Neural progenitor cell (in vitro differentiated cells): ENCODE results near the gene ACKR2. TPM values are rescaled to one million over a fixed set of nuclear protein-coding genes. Genes with fewer than 3 reads are reported as not detected.

Source experiments
- DNase-seq: peaks from one replicate; pipeline ENCODE4 v3.0.0-alpha.2; 2016; ENCODE audit warnings: low spot score
- H2AFZ ChIP-seq: fragments of 200-600 bp; sonication (generic); replicated peaks from 2 replicates; pipeline ENCODE4 v1.6.1; 2016; ENCODE audit warnings: antibody characterized with exemption
- H3F3A ChIP-seq: fragments of 200-600 bp; sonication (generic); 2 replicates; pipeline ENCODE4 v1.6.1; 2016; ENCODE audit warnings: antibody characterized with exemption, low read depth
- H3K27ac ChIP-seq: fragments of 200-600 bp; sonication (generic); 2 replicates; pipeline ENCODE4 v1.5.1; 2016; ENCODE audit warnings: mild to moderate bottlenecking
- H3K27me3 ChIP-seq: fragments of 200-600 bp; sonication (generic); 2 replicates; pipeline ENCODE4 v1.6.1; 2016; ENCODE audit warnings: mild to moderate bottlenecking, moderate library complexity
- H3K36me3 ChIP-seq: fragments of 200-600 bp; sonication (generic); 2 replicates; pipeline ENCODE4 v1.5.1; 2016
- H3K4me1 ChIP-seq: fragments of 200-600 bp; sonication (generic); 2 replicates; pipeline ENCODE4 v1.6.1; 2016; ENCODE audit warnings: mixed run types
- H3K4me2 ChIP-seq: fragments of 200-600 bp; sonication (generic); 2 replicates; pipeline ENCODE4 v1.6.1; 2016
- H3K4me3 ChIP-seq: fragments of 200-600 bp; sonication (generic); 2 replicates; pipeline ENCODE4 v1.5.1; 2016
- H3K79me2 ChIP-seq: fragments of 200-600 bp; sonication (generic); 2 replicates; pipeline ENCODE4 v1.6.1; 2016; ENCODE audit warnings: low read depth
- H3K9ac ChIP-seq: fragments of 200-600 bp; sonication (generic); 2 replicates; pipeline ENCODE4 v1.6.1; 2016
- H3K9me3 ChIP-seq: fragments of 200-600 bp; sonication (generic); 2 replicates; pipeline ENCODE4 v1.5.1; 2016; ENCODE audit warnings: low read depth
- H4K20me1 ChIP-seq: fragments of 200-600 bp; sonication (generic); 2 replicates; pipeline ENCODE4 v1.6.1; 2016; ENCODE audit warnings: low read depth
- H3K27ac Mint-ChIP-seq: 3 replicates; pipeline ENCODE4 v1.8.0; 2021; ENCODE audit warnings: mixed read lengths
- H3K27me3 Mint-ChIP-seq: 2 replicates; pipeline ENCODE4 v1.8.0; 2022; ENCODE audit warnings: low read depth, mild to moderate bottlenecking, inconsistent platforms, moderate library complexity, mixed read lengths; ENCODE audit not compliant: insufficient read depth
- H3K36me3 Mint-ChIP-seq: 3 replicates; pipeline ENCODE4 v1.8.0; 2021; ENCODE audit warnings: mixed read lengths
- H3K4me1 Mint-ChIP-seq: 3 replicates; pipeline ENCODE4 v1.8.0; 2021; ENCODE audit warnings: mixed read lengths
- H3K4me3 Mint-ChIP-seq: 3 replicates; pipeline ENCODE4 v1.8.0; 2021; ENCODE audit warnings: mild to moderate bottlenecking, moderate library complexity, mixed read lengths
- H3K9me3 Mint-ChIP-seq: 3 replicates; pipeline ENCODE4 v1.8.0; 2020; ENCODE audit warnings: mixed read lengths
- CTCF ChIP-seq: fragments of 200-600 bp; sonication (generic); IDR thresholded peaks from 2 replicates; pipeline ENCODE4 v1.5.1; 2017; ENCODE audit warnings: antibody characterized with exemption, mild to moderate bottlenecking
- EZH2 ChIP-seq: fragments of 200-600 bp; sonication (generic); IDR thresholded peaks from 2 replicates; pipeline ENCODE4 v1.6.1; 2017; ENCODE audit warnings: antibody characterized with exemption, mild to moderate bottlenecking, moderate library complexity
- EZH2phosphoT487 ChIP-seq: fragments of 200-600 bp; sonication (generic); IDR thresholded peaks from 2 replicates; pipeline ENCODE4 v1.6.1; 2017; ENCODE audit warnings: antibody characterized with exemption
- total RNA-seq: library from RNA; depleted of rRNA; stranded (reverse); fragments of >200 nt; gene quantifications from 2 replicates; pipeline ENCODE4 v1.2.3, GENCODE V29; 2015; ENCODE audit warnings: low replicate concordance

The ACKR2 gene
- total RNA-seq, 1 donor from 2014 or later = not detected

GRCh38 chr3:42853056-42853455, 43.8 kb downstream of the ACKR2 start:
- no peaks in the 10 kb centered on the region for H3K79me2 ChIP-seq
- no peaks in the 10 kb centered on the region for H3K27me3 ChIP-seq
- Mint-ChIP-seq H3K36me3 (no peaks in the 10 kb centered on the region), H3K4me3 (no peak overlapping the region), H3K27ac (no peak overlapping the region), H3K9me3 (no peaks in the 10 kb centered on the region), H3K27me3 (peaks cover 3% of the 10 kb centered on the region), H3K4me1 (peaks cover 10% of the 10 kb centered on the region)
- no peak overlapping the region for H3K4me3 ChIP-seq
- H4K20me1 ChIP-seq = no peaks in the 10 kb centered on the region
- H2AFZ ChIP-seq = no peak overlapping the region
- no peaks in the 10 kb centered on the region for H3K36me3 ChIP-seq
- H3K27ac ChIP-seq = no peak overlapping the region
- H3K4me1 ChIP-seq = no peaks in the 10 kb centered on the region
- TF ChIP-seq EZH2 = no peak
- TF ChIP-seq EZH2phosphoT487 = no peak
- no peak for TF ChIP-seq CTCF
- H3K9ac ChIP-seq = no peak overlapping the region
- H3K9me3 ChIP-seq = no peaks in the 10 kb centered on the region
- no peak overlapping the region for H3K4me2 ChIP-seq
- DNase-seq = no peak
- no peaks in the 10 kb centered on the region for H3F3A ChIP-seq

GRCh38 chr3:42853739-42854302, 44.6 kb downstream of the ACKR2 start:
- no peak for DNase-seq
- TF ChIP-seq EZH2phosphoT487 = no peak
- TF ChIP-seq EZH2 = no peak
- no peak for TF ChIP-seq CTCF
- no peak overlapping the region for H3K27ac Mint-ChIP-seq
- H3K9me3 ChIP-seq = no peaks in the 10 kb centered on the region
- no peaks in the 10 kb centered on the region for H4K20me1 ChIP-seq
- no peaks in the 10 kb centered on the region for H3K4me1 ChIP-seq
- H3F3A ChIP-seq = no peaks in the 10 kb centered on the region
- H3K4me2 ChIP-seq = no peak overlapping the region
- no peak overlapping the region for H2AFZ ChIP-seq
- no peaks in the 10 kb centered on the region for H3K36me3 Mint-ChIP-seq
- no peak overlapping the region for H3K9ac ChIP-seq
- no peak overlapping the region for H3K27ac ChIP-seq
- H3K4me3 ChIP-seq = no peak overlapping the region
- peaks cover 10% of the 10 kb centered on the region for H3K4me1 Mint-ChIP-seq
- H3K9me3 Mint-ChIP-seq = no peaks in the 10 kb centered on the region
- H3K27me3 Mint-ChIP-seq = peaks cover 3% of the 10 kb centered on the region
- H3K27me3 ChIP-seq = no peaks in the 10 kb centered on the region
- H3K36me3 ChIP-seq = no peaks in the 10 kb centered on the region
- no peaks in the 10 kb centered on the region for H3K79me2 ChIP-seq
- no peak overlapping the region for H3K4me3 Mint-ChIP-seq

- H3K36me3 Mint-ChIP-seq = no peaks in the 10 kb centered on the region
- no peak overlapping the region for H3K4me2 ChIP-seq
Observed at GRCh38 chr3:42855219-42855546, 45.9 kb downstream of the ACKR2 start.

More at GRCh38 chr3:42855219-42855546, 45.9 kb downstream of the ACKR2 start:
- no peaks in the 10 kb centered on the region for H3K36me3 ChIP-seq
- no peaks in the 10 kb centered on the region for H3K79me2 ChIP-seq
- Mint-ChIP-seq H3K4me1 (peaks cover 10% of the 10 kb centered on the region), H3K9me3 (peaks cover 6% of the 10 kb centered on the region), H3K4me3 (no peak overlapping the region), H3K27ac (no peak overlapping the region), H3K27me3 (peaks cover 3% of the 10 kb centered on the region)
- H3K27me3 ChIP-seq = no peaks in the 10 kb centered on the region
- no peak overlapping the region for H2AFZ ChIP-seq
- H3K9me3 ChIP-seq = no peaks in the 10 kb centered on the region
- H3K4me3 ChIP-seq = no peak overlapping the region
- no peak overlapping the region for H3K9ac ChIP-seq
- H3K4me1 ChIP-seq = no peaks in the 10 kb centered on the region
- H3F3A ChIP-seq = no peaks in the 10 kb centered on the region
- no peaks in the 10 kb centered on the region for H4K20me1 ChIP-seq
- no peak overlapping the region for H3K27ac ChIP-seq
- no peak for TF ChIP-seq EZH2phosphoT487
- no peak for TF ChIP-seq EZH2
- TF ChIP-seq CTCF = no peak
- DNase-seq = no peak
